Effector CD4-positive, alpha-beta T cell (primary cell): ENCODE data around the gene SLC25A5.

Experiments used
- DNase-seq: peaks from one replicate; pipeline ENCODE4 v3.0.0-alpha.2; 2020

SLC25A5 gene

GRCh38 chrX:119505945-119506344 is 37.7 kb downstream of the SLC25A5 start:
- no peak for DNase-seq

DNA sequence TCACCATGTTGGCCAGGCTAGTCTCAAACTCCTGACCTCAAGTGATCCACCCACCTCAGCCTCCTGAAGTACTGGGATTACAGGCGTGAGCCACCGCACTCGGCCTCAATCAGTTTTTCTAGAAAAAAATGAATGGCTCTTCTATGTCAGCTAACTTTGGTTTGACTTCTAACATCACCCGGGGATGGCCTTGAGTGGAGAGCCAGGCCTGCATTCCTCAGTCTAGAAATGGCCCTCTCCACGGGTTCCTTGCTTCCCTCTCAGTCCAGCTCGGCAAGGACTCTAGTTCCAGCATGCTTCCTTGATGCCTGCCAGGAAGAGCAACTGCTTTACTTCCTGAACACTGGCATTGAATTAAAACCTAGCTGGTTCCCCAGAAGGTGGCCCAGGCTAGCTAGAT is 39.0 kb downstream of the SLC25A5 start:
- DNase-seq = no peak

DNA sequence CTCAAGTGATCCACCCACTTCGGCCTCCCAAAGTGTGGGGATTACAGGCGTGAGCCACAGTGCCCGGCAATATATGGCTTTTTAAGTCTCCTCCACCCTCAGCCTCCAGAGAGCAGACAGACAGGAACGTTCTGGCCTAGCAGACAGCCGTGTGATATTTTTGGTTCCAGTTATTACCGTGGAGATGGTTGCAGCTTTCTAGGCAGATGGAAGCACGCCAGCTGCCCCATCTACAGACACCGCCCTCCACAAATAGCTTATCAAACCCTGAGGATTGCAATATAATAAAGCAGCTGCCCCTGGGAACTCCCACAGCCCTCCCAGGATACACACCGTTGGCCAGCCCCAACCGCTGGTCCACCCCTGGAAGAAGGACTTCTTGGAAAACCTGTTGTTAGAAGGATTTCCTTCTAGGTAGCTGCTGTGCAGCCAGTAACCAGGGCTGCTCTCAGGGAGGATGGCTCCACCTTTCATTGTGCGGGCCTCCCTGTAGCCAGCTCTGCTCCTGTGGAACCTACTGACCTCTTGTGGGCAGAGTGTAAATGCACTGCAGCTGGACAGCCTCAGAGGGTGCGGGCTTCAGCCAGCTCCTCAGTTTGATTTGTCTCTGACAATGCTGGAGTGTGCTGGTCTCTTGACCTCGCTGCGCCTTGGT is 44.0 kb downstream of the SLC25A5 start:
- no peak for DNase-seq

- peak; percentile 9 for DNase-seq
Measured at GRCh38 chrX:119516157-119516702, 48.0 kb downstream of the SLC25A5 start.

- DNase-seq = no peak
Measured at GRCh38 chrX:119518371-119518770, 50.1 kb downstream of the SLC25A5 start.
